GM12801 (cell line): ENCODE measurements around the gene FAM83C.

Source experiments
- TF ChIP-seq, protein P1 (sequence below): IDR thresholded peaks from one replicate; pipeline ENCODE4 v1.5.1; 2011; ENCODE audit warnings: control low read depth; ENCODE audit not compliant: insufficient read length; ENCODE audit errors: extremely low read depth

FAM83C gene

DNA sequence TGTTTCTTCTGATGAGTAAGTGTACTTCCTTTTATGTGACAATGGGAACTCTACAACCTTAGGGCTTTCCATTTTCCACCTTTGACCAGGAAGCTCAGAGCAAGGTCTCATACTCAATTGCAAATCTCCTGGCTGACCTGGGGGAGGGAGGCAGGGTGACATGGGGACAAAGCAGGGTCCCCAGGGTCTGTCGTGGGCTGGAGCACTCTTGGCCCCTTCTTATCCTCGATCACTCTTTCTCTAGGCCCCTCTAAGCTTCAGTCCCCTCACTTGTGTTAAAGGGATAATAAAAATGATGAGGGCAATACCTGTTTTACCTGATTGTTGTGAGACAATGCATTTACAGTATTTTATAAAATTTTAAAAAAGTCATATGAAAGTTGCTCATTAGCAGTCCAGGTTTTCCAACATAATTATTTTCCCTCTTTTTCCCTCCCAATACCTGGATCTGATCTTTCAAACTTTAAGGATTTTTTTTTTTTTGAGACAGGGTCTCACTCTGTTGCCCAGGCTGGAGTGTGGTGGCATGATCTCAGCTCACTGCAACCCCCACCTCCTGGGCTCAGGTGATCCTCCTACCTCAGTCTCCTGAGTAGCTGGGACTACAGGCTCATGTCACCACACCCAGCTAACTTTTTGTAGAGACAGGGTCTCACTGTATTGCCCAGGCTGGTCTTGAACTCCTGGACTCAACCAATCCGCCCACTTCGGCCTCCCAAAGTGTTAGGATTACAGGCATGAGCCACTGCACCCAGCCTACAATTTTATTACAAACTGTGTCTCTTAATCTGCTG is 8.4 kb upstream of the FAM83C start:
- TF ChIP-seq, protein P1, sequence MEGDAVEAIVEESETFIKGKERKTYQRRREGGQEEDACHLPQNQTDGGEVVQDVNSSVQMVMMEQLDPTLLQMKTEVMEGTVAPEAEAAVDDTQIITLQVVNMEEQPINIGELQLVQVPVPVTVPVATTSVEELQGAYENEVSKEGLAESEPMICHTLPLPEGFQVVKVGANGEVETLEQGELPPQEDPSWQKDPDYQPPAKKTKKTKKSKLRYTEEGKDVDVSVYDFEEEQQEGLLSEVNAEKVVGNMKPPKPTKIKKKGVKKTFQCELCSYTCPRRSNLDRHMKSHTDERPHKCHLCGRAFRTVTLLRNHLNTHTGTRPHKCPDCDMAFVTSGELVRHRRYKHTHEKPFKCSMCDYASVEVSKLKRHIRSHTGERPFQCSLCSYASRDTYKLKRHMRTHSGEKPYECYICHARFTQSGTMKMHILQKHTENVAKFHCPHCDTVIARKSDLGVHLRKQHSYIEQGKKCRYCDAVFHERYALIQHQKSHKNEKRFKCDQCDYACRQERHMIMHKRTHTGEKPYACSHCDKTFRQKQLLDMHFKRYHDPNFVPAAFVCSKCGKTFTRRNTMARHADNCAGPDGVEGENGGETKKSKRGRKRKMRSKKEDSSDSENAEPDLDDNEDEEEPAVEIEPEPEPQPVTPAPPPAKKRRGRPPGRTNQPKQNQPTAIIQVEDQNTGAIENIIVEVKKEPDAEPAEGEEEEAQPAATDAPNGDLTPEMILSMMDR: no peak

DNA sequence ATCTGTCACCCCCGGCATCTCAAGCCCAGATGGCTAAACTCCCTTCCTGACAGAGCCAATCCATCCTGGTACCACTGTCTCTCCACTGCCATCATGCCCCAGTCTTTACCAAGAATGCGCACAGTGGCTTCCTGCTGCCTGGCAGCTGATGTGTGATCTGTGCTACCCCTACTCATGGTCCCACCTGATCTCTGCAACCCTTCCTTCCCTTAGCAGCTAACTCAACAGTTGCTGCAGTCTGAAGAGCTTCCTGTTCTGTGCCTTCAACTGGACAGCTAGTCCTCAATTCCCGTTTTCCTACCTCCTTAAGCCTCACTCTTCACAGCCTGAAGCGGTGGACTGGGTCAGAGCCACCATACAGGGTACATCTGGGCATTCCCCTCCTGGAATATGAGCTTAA is 7.6 kb upstream of the FAM83C start:
- TF ChIP-seq, protein P1: no peak

DNA sequence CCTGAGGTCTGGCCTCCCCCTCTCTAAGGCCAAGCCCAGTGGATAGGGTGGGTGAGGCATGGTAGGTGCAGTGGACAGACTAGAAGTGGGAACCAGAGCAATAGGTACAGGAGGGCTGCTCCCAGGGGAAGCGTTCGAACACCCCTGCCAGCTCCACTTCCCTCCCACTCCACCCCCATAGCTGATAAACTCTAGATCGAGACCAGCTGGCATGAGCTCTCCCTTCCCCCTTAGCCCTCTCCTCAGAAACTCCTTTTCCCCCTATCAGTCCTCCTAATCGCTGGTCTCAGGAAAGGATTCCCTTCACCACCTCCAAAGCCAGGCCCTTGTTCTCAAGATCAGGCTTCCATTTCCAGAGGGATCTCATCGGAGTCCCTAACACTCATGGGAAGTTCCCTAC is 6.0 kb upstream of the FAM83C start:
- TF ChIP-seq, protein P1: no peak

DNA sequence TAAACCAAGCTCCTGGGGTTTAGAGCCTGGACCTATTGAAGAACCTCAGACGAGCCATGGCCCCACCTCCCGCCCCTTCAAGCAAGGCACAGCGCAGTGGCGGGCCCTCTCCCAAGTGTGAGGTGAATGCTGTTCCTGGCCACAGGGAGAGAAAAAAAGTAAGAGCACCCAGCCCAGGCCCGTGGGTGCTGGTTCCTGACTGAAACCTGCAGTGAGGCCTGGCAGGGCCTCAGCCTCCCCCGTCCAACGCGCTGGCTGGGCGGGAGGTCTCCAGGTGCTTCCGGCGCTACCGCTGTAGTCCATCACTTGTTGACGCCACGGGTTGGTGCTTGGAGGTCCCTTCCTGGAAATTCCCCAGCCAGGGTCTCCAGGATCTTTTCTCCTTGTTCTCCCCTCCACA is 5.5 kb upstream of the FAM83C start:
- TF ChIP-seq, protein P1: no peak

DNA sequence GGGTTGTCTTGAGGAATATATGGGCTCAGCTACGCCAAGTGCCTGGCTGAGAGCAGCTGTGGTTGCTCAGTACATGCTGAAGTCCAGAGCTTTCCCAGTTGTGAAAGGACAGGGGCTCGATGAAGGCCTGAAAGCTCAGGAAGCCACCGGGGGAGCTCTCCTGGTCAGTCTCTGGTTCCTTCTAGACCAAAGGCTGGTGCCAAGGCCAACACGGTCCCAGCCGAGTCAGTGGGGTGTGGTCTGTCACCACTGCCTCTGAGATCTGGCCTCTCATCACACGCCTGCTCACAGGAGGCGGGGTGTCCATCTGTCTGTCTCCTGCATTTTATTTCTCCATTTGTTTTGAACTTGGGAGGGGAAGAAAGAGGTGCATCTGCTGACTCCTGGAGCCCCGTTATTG is 4.9 kb upstream of the FAM83C start:
- TF ChIP-seq, protein P1: no peak

DNA sequence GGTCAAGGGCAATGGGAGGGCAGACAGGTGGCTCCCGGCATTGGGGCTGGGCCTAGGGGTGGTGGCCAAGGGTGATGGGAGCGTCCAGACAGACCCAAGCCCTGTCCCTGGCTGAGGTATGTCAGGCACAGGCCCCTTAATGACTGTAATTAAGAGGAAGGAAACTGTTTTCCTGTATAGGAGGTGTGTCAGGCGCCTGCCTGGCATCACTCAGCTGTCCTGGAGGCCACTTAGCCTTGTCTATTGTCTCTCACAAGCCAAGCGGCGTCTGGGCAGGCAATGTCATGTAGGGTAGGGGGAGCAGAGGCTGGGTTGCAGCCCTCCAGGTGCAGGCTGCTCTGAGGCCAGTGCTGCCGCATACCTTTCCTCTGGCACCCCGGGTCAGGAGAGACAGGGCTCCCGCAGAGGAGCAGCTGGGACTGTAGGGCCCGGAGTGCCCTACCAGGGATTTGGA is 3.9 kb upstream of the FAM83C start:
- TF ChIP-seq, protein P1: no peak

DNA sequence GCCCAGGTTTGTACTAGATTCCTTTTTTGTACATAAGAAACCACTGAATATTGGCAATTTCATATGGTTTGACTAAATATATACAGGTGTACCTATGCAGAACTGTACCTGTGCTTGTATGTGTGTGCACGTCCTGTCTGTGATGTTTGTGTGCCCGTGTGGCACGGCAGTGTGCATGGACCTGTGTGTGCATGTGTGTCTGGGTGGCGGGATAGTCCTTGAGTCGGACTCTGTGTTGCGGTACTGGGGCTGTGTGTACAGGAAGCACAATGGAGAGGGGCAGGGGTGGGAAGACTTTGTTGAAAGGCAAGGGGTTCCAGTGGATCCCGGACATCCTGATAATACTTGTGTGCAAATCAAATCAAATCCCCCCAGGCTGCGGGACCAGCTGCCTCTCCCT is 3.4 kb upstream of the FAM83C start:
- TF ChIP-seq, protein P1: no peak

DNA sequence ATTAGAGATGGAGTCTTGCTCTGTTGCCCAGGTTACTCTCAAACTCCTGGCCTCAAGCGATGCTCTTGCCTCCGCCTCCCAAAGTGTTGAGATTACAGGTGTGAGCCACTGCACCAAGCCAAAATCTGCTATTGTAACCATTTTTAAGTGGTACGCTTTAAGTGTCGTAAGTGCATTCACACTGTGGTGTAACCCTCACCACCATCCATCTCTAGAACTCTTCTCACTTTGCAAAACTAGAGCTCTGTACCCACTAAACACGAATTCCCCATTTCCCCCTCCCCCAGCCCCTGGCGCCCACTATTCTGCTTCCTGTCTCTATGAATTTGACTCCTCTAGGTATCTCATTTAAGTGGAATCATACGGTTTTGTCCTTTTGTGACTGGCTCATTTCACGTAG is 2.8 kb upstream of the FAM83C start:
- TF ChIP-seq, protein P1: no peak
